Parathyroid adenoma (tissue), 2 donors: ENCODE results near the gene ZNF181.

Experiments
- H2AFZ ChIP-seq: fragments of 300-600 bp; sonication (generic); one replicate; pipeline ENCODE4 v1.7.0; 2017; ENCODE audit warnings: antibody characterized with exemption, mild to moderate bottlenecking
- H3K27ac ChIP-seq: fragments of 300-600 bp; sonication (generic); one replicate; pipeline ENCODE4 v1.7.0; 2017
- H3K27me3 ChIP-seq: fragments of 300-600 bp; sonication (generic); one replicate; pipeline ENCODE4 v1.7.0; 2017; ENCODE audit warnings: low read length; ENCODE audit not compliant: control insufficient read depth, insufficient read depth
- H3K36me3 ChIP-seq: fragments of 300-600 bp; sonication (generic); one replicate; pipeline ENCODE4 v1.7.0; 2017; ENCODE audit warnings: low read length; ENCODE audit not compliant: control insufficient read depth, insufficient read depth
- H3K4me1 ChIP-seq: fragments of 300-600 bp; sonication (generic); one replicate; pipeline ENCODE4 v1.7.0; 2017; ENCODE audit warnings: control low read depth
- H3K4me2 ChIP-seq: fragments of 300-600 bp; sonication (generic); one replicate; pipeline ENCODE4 v1.7.0; 2017; ENCODE audit warnings: low read length
- H3K4me3 ChIP-seq: fragments of 300-600 bp; sonication (generic); one replicate; pipeline ENCODE4 v1.7.0; 2017; ENCODE audit warnings: low read depth, low read length
- H3K79me2 ChIP-seq: fragments of 300-600 bp; sonication (generic); one replicate; pipeline ENCODE4 v1.7.0; 2017; ENCODE audit warnings: control low read depth
- H3K9ac ChIP-seq: fragments of 300-600 bp; sonication (generic); one replicate; pipeline ENCODE4 v1.7.0; 2017; ENCODE audit warnings: mild to moderate bottlenecking
- H3K9me3 ChIP-seq: fragments of 300-600 bp; sonication (generic); one replicate; pipeline ENCODE4 v1.7.0; 2017; ENCODE audit warnings: low read length; ENCODE audit not compliant: control insufficient read depth
- CTCF ChIP-seq: fragments of 300-600 bp; sonication (generic); IDR thresholded peaks from one replicate; pipeline ENCODE4 v1.7.0; 2017; ENCODE audit warnings: antibody characterized with exemption, mild to moderate bottlenecking
- donor health status: primary hyperparathyroidism.

ZNF181 gene

GRCh38 chr19:34744896-34745690 is 11.1 kb downstream of the ZNF181 start:
- no peak for TF ChIP-seq CTCF
- Histone ChIP-seq H3K79me2 (no peaks in the 10 kb centered on the region), H3K27ac (no peak overlapping the region), H3K9me3 (no peaks in the 10 kb centered on the region), H2AFZ (no peak overlapping the region), H3K4me3 (no peak overlapping the region), H3K9ac (no peak overlapping the region), H3K36me3 (peaks cover 9% of the 10 kb centered on the region), H3K4me2 (no peak overlapping the region), H3K4me1 (no peaks in the 10 kb centered on the region), H3K27me3 (no peaks in the 10 kb centered on the region)

GRCh38 chr19:34757441-34757840 is 23.4 kb downstream of the ZNF181 start:
- TF ChIP-seq CTCF: no peak
- Histone ChIP-seq H3K4me3 (no peak overlapping the region), H3K4me1 (no peaks in the 10 kb centered on the region), H3K36me3 (peaks cover 9% of the 10 kb centered on the region), H3K4me2 (no peak overlapping the region), H3K27ac (no peak overlapping the region), H2AFZ (no peak overlapping the region), H3K79me2 (no peaks in the 10 kb centered on the region), H3K27me3 (no peaks in the 10 kb centered on the region), H3K9ac (no peak overlapping the region), H3K9me3 (peaks cover 3% of the 10 kb centered on the region)

GRCh38 chr19:34759218-34759917 is 25.3 kb downstream of the ZNF181 start:
- Histone ChIP-seq H2AFZ (no peak overlapping the region), H3K9me3 (peaks cover 3% of the 10 kb centered on the region)

GRCh38 chr19:34766386-34766785 is 32.3 kb downstream of the ZNF181 start:
- no peaks in the 10 kb centered on the region for H3K36me3 ChIP-seq
- no peak for TF ChIP-seq CTCF
- no peaks in the 10 kb centered on the region for H3K27me3 ChIP-seq
- no peak overlapping the region for H3K4me3 ChIP-seq
- H3K9me3 ChIP-seq: no peaks in the 10 kb centered on the region
- no peak overlapping the region for H3K4me2 ChIP-seq
- H2AFZ ChIP-seq: no peak overlapping the region
- no peaks in the 10 kb centered on the region for H3K4me1 ChIP-seq
- no peak overlapping the region for H3K27ac ChIP-seq
- H3K9ac ChIP-seq: no peak overlapping the region
- no peaks in the 10 kb centered on the region for H3K79me2 ChIP-seq

More at GRCh38 chr19:34759218-34759917, 25.3 kb downstream of the ZNF181 start:
- no peak overlapping the region for H3K27ac ChIP-seq
- no peaks in the 10 kb centered on the region for H3K79me2 ChIP-seq
- H3K4me1 ChIP-seq: no peaks in the 10 kb centered on the region
- peaks cover 5% of the 10 kb centered on the region for H3K36me3 ChIP-seq
- no peak for TF ChIP-seq CTCF
- H3K9ac ChIP-seq: no peak overlapping the region
- no peak overlapping the region for H3K4me2 ChIP-seq
- no peak overlapping the region for H3K4me3 ChIP-seq
- H3K27me3 ChIP-seq: no peaks in the 10 kb centered on the region
